NB4 (cell line): ENCODE measurements around the gene OR10A5.
"Not testable (repeated sequence)": the region's sequence is repeated elsewhere in the genome, so short reads cannot be mapped to it uniquely, and the experiment has no call there.

Source experiments
- CTCF ChIP-seq: IDR thresholded peaks from one replicate; pipeline ENCODE4 v1.5.1; 2012; ENCODE audit warnings: low read depth, low read length
- POLR2A ChIP-seq: IDR thresholded peaks from 2 replicates; pipeline ENCODE4 v1.6.1; 2011; ENCODE audit warnings: mild to moderate bottlenecking; ENCODE audit not compliant: insufficient read length; ENCODE audit errors: extremely low read depth
- TF ChIP-seq, protein P1 (sequence below): IDR thresholded peaks from 2 replicates; pipeline ENCODE4 v1.6.1; 2011; ENCODE audit warnings: low read depth, low read length

GRCh38 chr11:6801075-6801474 is 44.4 kb upstream of the OR10A5 start:
- not testable (repeated sequence) for TF ChIP-seq CTCF, POLR2A
- TF ChIP-seq, protein P1, sequence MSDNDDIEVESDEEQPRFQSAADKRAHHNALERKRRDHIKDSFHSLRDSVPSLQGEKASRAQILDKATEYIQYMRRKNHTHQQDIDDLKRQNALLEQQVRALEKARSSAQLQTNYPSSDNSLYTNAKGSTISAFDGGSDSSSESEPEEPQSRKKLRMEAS, result not testable (repeated sequence)
